HG03565 (cell line): ENCODE measurements around the gene ERCC1.

ENCODE experiments used
- ATAC-seq: cut with Tn5 transposase; IDR thresholded peaks from one replicate; pipeline ENCODE4 v1.9.1; 2021; ENCODE audit warnings: mild to moderate bottlenecking, moderate library complexity; ENCODE audit not compliant: unreplicated experiment

Gene ERCC1

DNA sequence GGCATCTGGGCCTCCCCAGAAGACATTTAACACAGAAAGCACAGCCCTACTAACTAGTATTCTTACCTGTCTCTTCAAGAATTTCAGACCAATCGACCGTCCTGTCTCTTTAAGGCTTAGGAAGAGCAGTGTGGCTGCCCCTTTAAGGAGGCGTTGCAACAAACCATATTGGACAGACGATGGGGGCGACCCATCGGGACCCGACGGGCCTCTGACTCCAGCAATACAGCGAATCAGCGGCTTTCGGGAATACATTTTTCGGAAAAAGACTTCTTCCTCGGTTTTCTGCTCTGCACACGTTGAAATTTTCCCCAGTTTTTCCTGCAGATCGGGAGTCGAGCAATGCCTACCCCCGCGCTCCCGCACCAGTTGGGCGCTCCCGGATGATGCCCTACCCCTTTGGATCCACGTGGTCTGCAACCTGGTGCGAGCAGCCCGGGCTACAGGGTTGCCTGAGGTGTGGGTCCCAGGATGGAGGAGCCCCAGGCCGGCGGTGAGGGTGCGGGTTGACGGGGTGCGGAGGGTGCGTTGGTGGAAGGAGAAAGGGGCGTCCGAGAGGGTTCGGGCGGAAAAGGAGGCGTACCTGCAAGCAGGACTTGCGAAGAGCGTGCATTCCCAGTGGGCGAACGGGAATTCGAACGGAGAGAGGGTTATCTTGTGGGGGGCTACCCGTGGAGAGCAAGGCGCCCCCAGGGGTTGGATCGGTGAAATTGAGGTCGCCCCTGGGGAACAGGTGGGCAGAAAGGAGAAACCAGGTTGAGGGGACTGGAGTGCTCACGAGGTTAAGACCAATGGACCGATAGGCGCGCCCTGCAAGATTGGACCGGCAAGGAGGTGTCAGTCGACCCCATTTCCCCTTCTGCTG, 17.3 kb downstream of the ERCC1 start, which contains the start of gene POLR1G:
Gene POLR1G (plus strand): TSS at position 419 of the 865 bp plus-strand sequence. CDS start 53 bp downstream, at position 472.
- ATAC-seq = peak; percentile 59

GRCh38 chr19:45405435-45406225, 18.1 kb downstream of the ERCC1 start:
- peak; percentile 36 for ATAC-seq

DNA sequence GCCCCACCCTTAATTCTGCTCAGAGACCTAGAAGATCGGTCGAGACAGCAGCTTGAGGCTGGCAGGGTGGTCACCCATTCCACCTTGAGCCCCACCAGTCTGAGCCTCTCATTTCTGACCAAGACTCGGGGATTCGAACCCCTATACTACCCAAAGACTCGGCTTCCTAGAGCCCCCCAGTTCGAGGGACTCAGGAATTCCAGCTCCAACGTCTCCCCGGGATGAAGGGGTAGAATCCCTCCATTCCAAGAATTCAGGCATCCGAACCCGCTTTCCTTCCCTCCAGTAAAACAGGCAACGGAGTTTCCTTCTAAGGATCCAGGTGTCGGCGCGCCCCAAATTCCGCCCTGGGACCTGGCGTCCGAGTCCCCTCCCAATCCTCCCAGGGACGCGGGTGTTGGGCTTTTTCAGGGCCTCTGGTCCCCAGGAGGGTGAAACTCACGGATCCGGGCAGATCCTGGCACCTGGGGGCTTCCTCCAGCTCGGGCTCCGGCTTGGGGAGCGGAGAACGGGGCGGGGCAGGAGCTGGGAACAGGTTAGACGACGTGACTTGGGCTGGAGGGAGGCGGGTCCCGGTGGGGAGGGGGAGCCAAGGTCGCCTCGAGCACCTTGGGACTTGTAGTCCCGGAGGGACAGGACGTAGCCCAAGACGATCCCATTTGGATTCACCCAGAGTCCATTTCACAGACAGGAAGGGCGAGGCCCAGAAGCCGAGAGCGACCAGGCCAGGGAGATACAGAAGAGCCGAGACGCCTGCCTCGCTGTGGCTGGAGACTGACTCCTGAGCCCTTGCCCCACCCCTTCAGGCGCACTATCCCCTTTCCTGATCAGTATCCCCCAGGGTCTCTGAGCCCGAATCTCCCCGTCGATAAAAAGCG, 18.9 kb downstream of the ERCC1 start, which contains the start of gene PPP1R13L:
Gene PPP1R13L (minus strand): TSS at position 513 of the 878 bp plus-strand sequence. CDS start 6,751 bp downstream, outside the sequence.
- ATAC-seq = peak; percentile 13

- no peak for ATAC-seq
Measured at GRCh38 chr19:45403781-45404556, 19.7 kb downstream of the ERCC1 start.

DNA sequence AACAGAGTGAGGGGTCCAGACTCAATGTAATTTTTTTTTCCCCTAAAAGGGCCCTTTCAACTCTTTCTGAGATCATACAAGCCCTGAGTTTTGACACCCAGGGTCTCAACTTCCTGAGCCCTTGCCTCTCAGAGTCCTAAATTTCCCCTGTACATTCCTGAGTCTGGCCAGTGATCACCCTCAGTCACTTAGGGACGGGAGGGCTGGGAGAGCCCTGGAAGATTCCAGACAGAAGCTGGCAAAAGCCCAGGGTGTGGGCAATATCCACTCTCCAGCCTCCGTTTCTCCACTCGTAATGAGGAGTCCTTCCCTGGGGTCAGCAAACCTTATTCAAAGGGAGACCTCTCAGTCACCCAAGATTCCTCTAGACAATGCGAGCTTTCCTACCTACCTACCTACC, 20.4 kb downstream of the ERCC1 start:
- ATAC-seq = no peak

- no peak for ATAC-seq
Measured at GRCh38 chr19:45402298-45403061, 21.2 kb downstream of the ERCC1 start.

- no peak for ATAC-seq
Measured at GRCh38 chr19:45401815-45402214, 21.9 kb downstream of the ERCC1 start.

DNA sequence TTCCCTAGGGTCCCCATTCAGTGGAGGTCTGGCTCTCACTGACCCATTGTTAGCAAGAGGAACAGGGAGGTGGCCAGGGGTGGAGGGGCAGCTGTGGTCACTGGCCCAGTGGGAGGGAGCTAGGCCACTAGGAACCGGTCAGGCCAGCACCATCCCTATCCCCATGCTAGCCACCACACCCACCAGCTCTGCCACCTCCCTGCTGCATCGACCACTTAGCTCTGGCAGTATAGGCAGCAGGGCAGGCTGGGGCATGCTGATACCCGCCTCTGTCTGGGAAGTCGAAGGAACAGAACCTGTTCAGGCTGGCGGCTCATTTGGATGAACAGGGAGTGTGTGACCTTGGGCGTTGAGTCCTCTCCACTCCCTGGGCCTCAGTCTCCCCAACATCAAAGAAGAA, 23.5 kb downstream of the ERCC1 start:
- no peak for ATAC-seq

DNA sequence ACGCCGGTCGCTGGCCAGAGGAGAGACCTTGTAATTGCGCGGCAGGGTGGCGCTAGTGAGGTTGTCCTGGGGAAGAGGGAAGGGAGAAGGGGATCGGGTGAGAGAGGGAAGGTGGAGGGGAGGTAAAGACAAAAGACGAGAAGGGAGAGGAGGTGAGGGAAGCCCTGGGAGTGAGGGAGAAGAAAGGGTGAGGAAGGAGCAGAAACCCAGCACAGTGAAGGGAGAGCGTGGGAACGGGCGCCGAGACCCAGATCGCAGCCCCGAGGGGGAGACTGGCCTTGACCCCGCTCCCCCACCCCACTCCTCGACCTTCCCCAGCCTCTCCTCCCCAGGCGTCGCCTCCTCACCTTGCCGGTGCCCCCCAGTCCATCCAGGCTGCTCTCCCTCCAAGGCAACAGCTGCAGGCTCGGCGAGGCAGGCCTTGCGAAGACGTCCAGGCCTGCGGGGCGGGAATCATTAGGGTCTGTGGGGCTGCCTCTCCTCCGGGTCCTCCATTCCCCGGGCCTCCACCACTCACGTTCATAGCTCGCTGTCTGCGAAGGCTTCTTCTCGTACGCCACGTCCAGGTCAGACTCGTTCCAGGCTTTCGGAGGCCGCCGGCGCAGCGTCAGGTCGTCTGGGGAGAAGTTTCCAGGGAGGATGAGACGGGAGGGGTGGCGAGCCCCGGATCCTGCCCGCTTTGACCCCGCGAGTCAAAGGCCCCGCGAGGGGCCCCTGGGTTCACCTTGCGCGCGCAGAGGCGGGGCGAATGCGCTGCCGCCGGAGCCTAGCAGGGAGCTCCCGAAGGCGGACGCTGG, 27.7 kb downstream of the ERCC1 start:
- no peak for ATAC-seq

- no peak for ATAC-seq
Measured at GRCh38 chr19:45391871-45392665, 31.6 kb downstream of the ERCC1 start.

DNA sequence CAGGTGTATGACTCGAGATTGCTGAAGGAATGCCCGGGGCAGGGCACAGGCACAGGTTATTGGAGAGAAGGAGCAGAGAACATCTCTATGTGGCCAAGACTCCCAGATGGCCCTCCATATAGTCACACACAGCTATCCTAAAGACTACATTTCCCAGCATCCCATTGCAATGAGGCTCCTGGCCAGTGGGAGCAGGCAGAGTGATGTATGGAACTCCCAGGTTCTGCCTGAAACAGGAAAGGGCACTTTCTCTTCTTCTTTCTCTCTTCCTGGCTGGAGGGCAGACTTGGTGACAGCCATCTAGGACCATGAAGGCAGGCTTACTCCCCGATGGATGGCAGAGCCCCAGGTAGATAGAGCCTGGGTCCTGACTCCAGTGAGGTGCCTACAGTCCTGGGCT, 32.4 kb downstream of the ERCC1 start:
- no peak for ATAC-seq

DNA sequence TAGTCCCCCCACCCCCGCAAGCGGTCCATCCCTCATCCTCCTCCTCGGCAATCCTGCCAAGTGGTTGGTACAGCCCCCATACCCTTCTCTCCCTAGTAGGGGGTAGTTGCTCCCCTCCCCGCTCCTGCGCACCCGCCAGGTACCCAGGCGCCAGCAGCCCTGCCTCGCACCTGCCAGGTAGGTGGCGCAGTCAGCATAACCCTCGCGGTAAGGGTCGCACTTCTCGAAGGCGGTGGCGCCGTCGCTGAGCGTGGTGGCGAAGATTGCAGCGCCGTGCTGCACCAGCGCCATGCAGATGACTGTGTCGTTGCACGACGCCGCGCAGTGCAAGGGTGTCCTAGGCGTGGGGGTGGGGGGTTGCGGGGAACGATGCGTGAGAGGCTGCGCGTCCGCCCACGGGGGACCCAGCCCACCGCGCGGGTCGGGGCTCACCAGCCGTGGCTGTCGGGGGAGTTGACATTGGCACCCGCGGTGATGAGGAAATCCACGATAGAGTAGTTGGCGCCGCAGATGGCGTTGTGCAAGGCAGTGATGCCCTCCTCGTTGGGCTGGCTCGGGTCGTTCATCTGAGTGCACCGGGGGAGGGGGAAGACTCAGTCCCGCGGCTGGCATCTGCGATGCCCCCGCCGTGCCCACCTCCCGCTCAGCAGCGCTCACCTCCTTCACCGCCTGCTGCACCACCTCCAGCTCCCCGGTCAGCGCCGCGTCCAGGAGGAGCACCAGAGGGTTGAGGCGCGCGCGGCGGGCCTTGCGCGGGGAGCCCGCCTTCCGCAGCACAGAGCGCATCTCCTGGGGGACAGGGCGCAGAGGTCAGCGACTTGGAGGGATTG, 38.1 kb downstream of the ERCC1 start:
- no peak for ATAC-seq

- ATAC-seq = no peak
Measured at GRCh38 chr19:45382426-45382825, 41.3 kb downstream of the ERCC1 start.

GRCh38 chr19:45380107-45380506, 43.6 kb downstream of the ERCC1 start:
- no peak for ATAC-seq

DNA sequence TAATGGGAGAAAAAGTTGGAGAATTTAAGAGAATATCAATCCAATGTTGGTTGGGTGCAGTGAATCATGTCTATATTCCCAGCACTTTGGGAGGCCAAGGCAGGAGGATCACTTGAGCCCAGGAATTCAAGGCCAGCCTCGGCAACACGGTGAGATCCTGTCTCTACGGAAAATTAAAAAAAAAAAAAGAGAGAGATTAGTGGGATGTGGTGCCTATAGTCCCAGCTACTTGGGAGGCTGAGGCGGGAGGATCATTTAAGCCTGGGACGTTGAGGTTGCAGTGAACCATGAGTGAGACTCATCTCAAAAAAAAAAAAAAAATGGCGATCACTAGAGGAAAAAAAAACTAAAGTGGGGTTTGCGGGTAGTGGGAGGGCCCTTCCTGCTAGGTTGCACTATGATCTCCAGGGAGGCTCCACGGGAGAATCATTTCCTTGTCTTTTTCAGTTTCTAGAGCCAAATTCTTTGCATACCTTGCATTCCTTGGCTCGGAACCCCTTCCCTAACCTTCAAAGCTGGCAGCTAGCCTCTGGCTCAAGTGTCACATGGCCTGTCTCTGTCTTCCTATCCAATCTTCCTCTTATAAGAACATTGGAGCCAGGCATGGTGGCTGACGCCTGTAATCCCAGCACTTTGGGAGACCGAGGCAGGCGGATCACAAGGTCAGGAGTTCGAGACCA, 47.5 kb downstream of the ERCC1 start:
- ATAC-seq = no peak
